Effector CD4-positive, alpha-beta T cell (primary cell): ENCODE measurements around the gene HRH3. TPM values are rescaled to one million over a fixed set of nuclear protein-coding genes. Genes with fewer than 3 reads are reported as not detected.

Experiments used
- DNase-seq: peaks from one replicate; pipeline ENCODE4 v3.0.0-alpha.2; 2020
- total RNA-seq: gene quantifications from one replicate; lab custom pipeline; 2026; lab: John Stamatoyannopoulos, UW

Gene HRH3
- total RNA-seq, result not detected

- DNase-seq, result peak; percentile 24
Observed at GRCh38 chr20:62219992-62220665, at the start of gene HRH3. HRH3 (minus strand) TSS chr20:62220278; CDS start chr20:62219970, 308 bp downstream.

GRCh38 chr20:62269871-62270270 lies 49.8 kb upstream of the HRH3 start:
- no peak for DNase-seq

- no peak for DNase-seq
Observed at GRCh38 chr20:62269378-62269777, 49.3 kb upstream of the HRH3 start.

GRCh38 chr20:62268228-62268900 lies 48.3 kb upstream of the HRH3 start:
- no peak for DNase-seq

- DNase-seq, result no peak
Observed at GRCh38 chr20:62267543-62267942, 47.5 kb upstream of the HRH3 start.

GRCh38 chr20:62266851-62267250 lies 46.8 kb upstream of the HRH3 start:
- no peak for DNase-seq

- DNase-seq, result no peak
Observed at GRCh38 chr20:62266340-62266739, 46.3 kb upstream of the HRH3 start.

- DNase-seq, result no peak
Observed at GRCh38 chr20:62265365-62265764, 45.3 kb upstream of the HRH3 start.

- no peak for DNase-seq
Observed at GRCh38 chr20:62263396-62263795, 43.3 kb upstream of the HRH3 start.

- DNase-seq, result no peak
Observed at GRCh38 chr20:62262064-62262463, 42.0 kb upstream of the HRH3 start.

GRCh38 chr20:62259294-62259565 lies 39.2 kb upstream of the HRH3 start:
- no peak for DNase-seq

- no peak for DNase-seq
Observed at GRCh38 chr20:62258499-62259293, 38.6 kb upstream of the HRH3 start.

GRCh38 chr20:62255976-62256375 lies 35.9 kb upstream of the HRH3 start:
- no peak for DNase-seq

GRCh38 chr20:62254021-62254724 lies 34.1 kb upstream of the HRH3 start:
- DNase-seq, result no peak

- no peak for DNase-seq
Observed at GRCh38 chr20:62253398-62253797, 33.3 kb upstream of the HRH3 start.

- no peak for DNase-seq
Observed at GRCh38 chr20:62252342-62252966, 32.4 kb upstream of the HRH3 start.

GRCh38 chr20:62248890-62249560 lies 28.9 kb upstream of the HRH3 start:
- DNase-seq, result no peak

- no peak for DNase-seq
Observed at GRCh38 chr20:62246872-62247652, 27.0 kb upstream of the HRH3 start.

- no peak for DNase-seq
Observed at GRCh38 chr20:62246431-62246830, 26.4 kb upstream of the HRH3 start.

GRCh38 chr20:62245911-62246280 lies 25.8 kb upstream of the HRH3 start:
- DNase-seq, result no peak

- no peak for DNase-seq
Observed at GRCh38 chr20:62244644-62245108, 24.6 kb upstream of the HRH3 start.
